ENCODE results near the gene ITPRIPL1.

ITPRIPL1 gene

DNA sequence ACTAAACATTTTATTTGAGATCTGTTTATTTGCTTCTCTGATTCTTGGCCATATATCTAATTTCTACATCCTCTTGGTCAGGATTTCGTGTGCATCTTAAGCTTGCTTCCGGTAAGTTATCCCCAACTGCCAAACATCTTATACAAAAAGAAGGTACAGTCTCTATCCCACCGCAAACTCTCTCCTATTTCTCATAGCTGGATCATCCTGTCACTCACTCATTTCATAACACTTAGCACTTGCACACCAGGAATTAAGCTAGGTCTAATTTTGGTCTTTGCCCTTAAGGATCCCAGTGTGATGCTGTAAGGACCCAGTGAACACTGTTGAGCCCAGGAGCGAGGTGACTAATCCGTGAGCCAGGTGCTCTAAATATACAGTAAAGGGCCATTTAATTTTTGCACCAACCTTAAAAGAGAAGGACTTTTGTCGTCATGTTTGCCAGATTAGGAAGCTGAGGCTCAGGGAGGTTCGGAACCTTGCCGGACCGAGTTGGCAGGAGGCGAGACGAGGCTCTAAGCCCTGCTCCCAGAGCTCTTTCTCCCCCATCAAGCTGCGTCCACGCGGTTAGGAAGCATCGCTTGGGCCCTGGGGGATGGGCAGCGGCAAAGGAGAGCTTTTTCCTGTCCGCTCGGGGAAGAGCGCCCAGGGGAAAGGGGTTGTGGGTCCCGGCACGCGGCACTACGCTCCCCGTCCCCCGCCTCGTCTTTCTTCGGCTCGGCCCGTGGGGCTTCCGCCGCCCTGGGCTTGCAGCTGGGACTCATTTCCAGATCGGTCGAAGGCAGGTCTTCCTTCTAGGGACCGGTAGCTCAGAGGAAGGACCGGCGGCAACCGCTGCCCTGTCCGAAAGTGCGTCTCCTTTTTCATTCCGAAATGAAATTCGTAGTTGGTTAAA, 4.1 kb upstream of the ITPRIPL1 start:
- peak; percentile 36 for DNase-seq

DNA sequence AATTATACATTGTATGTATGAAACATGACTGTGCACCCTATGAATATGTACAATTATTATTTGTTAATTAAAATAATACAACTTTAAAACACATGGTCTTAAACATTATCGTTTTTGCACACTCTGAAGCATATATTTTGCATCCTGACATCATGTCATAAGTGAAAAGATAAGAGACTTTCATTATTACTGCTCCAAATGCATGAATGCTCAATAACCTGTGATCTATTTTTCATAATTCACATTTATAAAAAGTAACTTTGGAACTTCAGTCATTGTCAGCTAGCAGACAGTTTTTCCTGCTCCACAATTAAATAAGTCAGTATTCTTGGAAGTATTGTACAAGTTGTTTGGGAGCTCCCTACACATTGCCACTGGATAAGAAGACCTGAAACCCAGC, 1.3 kb upstream of the ITPRIPL1 start:
- DNase-seq, result no peak

DNA sequence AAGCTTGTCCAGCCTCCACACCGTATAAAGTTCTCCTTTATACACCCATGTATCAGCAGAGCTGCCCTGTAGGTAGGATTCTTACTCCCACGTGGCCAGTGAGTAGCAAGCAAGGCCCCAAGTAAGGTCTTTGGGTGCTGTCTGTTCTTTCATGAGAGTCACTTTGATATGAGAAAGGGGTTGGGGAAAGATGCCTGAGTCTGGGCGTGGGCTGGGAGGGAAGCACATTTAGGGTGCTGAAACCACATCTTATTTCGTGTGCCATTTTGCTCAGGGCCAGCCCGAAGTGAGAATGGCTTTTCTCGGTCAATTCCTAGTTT, 436 bp upstream of the ITPRIPL1 start:
- DNase-seq, result no peak

DNA sequence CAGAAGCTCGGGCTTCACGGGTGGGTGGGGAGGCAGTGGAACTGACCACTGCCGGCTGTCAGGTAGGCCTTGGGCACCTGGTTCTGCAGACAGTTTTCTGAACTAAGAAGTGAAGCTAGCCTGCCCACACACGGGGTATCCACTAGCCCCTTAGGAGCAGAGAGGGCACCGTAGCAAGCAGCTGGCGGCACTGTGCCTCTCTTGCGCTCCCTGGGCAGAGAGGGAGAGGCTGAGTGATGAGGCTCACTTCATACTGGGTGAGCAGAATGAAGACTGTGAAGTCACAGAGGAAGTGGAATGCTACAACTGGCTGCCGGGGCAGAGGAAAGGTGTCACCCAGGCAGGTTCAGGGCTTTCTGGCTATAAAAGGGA, 753 bp downstream of the ITPRIPL1 start:
- DNase-seq, result no peak

DNA sequence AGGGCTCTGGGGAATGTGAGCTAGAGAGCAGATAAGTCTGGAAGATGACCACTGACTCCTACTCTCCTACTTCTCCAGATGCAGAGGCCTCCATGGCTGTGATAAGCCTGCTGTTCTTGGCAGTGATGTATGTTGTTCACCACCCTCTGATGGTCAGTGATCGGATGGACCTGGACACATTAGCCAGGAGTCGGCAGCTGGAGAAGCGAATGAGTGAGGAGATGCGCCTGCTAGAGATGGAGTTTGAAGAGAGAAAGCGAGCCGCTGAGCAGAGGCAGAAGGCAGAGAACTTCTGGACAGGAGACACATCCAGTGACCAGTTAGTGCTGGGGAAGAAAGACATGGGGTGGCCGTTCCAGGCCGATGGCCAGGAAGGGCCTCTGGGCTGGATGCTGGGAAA, 1.4 kb downstream of the ITPRIPL1 start:
- no peak for DNase-seq

DNA sequence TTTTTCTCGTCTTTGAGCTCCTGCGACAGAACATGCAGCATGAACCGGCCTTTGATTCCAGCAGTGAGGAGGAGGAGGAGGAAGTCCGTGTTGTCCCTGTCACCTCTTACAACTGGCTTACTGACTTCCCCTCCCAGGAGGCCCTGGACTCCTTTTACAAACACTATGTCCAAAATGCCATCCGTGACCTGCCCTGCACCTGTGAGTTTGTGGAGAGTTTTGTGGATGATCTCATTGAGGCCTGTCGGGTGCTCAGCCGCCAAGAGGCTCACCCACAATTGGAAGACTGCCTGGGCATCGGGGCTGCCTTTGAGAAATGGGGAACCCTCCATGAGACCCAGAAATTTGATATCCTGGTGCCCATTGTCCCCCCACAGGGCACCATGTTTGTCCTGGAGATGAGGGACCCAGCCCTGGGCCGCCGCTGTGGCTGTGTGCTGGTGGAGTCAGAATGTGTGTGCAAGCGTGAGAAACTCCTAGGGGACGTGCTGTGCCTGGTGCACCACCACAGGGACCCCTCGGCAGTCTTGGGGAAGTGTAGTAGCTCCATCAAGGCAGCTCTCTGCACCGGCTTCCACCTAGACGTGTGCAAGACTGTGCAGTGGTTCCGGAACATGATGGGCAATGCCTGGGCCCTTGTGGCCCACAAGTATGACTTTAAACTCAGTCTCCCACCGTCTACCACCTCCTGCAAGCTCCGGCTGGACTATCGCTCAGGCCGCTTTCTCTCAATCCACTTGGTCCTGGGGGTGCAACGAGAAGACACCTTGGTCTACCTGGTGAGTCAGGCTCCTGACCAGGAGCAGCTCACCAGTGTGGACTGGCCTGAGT, 2.1 kb downstream of the ITPRIPL1 start:
- no peak for DNase-seq

DNA sequence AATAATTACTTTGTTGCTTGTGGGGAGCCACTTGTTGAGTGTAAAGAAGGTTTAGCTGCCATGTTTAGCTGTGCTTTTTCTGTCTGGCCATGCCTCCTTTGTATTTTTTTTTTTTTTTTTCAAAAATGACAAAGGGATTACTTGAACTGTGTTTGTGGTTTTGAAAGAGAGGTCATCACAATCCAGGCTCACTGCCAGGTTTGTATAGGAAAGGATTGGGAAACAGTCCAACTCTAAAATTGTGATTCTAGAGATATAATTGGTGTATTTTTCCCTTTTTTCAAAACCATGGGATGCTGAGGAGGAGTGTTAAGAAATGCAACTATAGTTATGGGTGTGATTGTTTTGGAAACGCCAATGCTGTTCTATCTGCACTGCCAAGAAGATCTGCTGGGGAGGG, 4.3 kb downstream of the ITPRIPL1 start:
- DNase-seq, result peak; percentile 50

DNA sequence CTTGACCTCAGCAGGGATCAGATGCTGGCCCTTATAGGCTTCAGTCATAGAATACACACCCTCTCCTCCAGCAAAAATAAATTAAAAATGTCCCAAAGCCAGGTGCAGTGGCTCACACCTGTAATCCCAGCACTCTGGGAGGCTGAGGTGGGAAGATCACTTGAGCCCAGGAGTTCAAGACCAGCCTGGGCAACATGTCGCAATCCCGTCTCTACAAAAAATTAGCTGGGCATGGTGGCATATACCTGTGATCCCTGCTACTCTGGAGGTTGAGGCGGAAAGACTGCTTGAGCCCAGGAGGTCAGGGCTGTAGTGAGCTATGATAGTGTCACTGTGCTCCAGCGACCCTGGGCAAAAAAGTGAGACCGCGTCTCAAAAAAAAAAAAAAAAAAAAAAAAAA, 4.8 kb downstream of the ITPRIPL1 start:
- no peak for DNase-seq

DNA sequence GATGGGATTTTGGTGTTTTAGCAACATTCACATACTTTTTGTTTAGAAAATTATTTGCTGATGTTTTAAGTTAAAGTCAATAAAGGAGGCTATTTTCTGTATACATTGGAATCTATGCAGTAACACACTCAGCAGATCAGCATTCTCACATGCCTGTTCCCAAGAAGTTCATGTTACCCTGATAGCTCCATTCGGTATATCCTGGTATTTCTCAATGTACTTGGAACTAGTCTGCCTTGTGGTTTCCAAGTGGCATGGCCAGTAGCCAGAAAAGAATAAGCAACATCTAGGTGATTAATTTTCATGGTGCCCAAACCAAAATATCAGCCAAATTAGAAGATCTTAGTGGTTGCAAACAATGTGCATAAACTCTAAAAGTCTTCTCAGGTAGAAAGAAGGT, 5.3 kb downstream of the ITPRIPL1 start:
- DNase-seq, result peak; percentile 34

DNA sequence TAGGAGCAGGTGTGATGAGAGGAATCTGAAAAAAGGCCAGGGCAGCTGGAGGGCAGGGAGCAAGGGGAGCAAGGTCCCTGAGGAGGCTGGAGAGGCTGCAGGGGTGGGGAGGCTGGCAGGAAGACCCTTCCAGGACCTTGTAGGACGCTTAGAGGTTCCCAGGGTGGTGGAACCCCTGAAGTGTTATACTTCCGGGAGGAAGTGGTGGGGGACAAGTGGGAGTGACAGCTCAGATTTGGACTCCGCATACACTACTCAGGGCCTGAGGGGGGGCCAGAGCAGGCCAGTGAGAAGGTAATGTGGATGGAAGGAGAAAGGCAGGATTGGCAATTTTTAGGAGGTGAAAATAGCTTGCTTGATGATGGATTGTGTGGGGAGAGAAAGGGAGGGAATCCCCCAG, 8.6 kb downstream of the ITPRIPL1 start:
- DNase-seq, result no peak

DNA sequence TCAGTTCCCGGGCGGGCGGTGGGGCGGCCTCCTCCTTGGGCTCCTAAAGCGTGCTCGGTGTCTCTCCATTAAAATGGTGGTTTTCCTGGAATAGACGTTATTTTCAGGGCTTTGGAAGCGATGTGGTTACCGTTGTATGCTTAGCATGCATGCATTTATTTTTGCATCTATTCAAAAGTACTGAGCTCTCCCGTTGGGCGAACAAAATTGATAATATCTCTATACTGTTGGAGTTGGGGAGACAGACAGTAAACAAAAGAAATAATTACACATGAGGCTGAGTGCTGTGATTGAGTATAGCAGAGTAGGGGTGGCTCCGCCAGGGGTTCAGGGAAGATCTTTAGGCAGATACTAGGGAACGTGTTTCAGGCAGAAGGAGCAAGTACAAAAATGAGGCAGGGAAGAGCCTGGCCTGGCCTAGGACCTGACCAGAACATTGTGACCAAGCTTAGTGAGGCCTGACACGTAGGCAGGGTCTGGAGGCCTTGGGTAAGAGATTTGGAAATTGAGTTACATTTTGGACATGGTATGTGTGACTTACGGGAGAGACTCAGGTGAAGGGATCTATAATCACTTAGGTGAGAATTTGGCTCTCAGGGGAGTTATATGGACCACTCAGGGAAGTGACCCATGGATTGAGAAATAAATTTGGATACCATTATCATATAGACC, 11.1 kb downstream of the ITPRIPL1 start:
- DNase-seq, result no peak

DNA sequence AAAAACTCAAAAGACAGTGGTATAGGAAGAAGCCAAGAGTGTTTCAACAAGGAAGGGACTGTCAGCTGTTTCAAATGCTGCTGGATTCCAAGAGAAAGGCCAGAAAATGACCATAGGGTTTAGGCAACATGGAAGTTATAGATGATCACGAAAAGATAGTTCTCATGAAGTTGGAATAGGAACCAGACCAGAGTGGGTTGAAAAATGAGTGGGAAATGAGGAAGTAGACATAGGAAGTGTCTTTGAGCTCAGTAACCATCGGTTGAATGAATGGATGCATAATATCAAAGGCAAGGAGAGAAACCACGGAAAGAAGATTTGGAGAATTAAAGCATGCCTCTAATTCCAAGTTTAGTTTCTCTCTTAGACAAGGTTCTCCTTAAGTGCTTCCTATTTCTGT, 11.8 kb downstream of the ITPRIPL1 start:
- no peak for DNase-seq

DNA sequence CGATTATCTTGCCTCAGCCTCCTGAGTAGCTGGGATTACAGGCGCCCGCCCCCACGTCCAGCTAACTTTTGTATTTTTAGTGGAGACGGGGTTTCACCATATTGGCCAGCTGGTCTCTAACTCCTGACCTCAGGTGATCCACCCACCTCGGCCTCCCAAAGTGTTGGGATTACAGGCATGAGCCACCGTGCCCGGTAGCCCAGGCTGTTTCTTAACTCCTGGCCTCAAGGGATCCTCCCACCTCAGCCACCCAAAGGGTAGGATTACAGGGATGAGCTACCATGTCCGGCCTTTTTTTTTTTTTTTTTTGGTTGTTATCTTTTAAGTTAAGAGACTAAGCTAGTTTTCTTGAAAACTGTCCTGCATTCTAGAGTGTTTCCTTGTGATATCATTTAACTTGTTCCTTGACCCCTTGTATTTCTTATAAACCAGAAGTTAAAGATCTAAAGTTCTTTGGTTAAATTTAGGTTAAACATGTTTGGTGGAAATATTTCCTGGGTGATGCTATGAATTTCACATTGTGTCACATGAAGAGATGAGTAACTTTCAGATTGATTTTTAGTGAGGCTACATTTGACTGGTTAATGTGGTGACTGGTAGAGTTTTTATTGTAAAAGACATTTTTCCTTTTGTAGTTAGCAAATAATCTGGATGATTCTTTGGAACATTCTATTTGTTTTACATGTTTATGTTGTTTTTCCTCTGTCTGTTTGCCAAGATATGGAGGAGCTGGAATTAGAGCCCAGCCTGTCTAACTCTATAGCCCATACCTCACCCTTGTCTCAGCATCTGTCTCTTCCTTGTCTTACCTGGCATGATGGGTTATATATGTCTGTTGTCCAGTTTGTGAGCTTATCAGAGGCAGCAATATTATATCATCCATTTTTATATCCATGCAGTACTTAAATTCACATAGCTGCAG, 15.6 kb downstream of the ITPRIPL1 start:
- DNase-seq, result no peak

DNA sequence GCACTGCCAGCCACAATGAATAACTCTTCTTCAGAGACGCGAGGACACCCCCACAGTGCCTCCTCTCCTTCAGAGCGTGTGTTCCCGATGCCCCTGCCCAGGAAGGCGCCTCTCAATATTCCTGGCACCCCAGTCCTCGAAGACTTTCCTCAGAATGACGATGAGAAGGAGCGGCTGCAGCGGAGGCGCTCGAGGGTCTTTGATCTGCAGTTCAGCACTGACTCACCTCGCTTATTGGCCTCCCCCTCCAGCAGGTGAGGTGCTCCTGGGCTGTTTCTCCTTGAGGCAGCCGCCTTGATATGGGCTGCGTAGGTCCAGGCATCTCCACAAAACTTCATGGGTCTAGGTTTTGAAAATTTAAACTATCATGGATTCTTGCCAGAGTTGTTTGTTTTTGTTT, 16.5 kb downstream of the ITPRIPL1 start:
- DNase-seq, result no peak

DNA sequence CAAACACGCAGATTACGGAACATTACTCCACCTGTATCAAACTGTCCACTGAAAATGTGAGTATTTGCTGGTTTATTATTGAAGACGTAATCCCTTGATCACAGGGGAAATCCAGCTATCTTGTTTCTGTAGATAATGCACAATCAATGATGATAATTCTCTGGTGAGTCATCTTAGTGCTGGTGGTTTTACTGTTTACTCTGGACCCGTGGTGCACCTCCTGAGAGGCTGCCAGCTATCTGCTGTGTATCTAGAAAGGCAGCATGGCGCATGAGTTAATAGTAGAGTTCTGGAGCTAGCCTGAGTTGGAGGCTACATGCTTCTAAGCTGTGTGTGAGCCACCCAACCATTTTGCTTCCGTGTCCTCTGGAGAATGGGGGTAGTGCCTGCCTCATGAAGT, 17.0 kb downstream of the ITPRIPL1 start:
- peak; percentile 57 for DNase-seq

DNA sequence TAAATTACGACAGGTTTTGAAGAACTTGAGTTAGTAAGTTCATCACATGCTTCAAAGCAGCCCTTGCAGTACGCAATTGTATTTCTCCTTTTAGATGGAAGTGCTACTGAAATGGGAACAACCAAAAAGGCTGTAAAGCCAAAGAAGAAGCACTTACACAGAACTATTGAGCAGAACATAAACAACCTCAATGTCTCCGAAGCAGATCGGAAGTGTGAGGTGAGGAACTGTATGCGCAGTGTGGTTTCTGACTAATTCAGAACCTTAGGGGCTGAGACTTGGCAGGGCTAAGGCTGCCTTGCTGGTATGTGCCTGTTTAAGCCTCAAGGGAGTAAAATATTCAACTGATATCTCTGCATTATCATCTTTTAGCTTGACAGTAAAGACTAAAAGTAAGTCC, 18.9 kb downstream of the ITPRIPL1 start:
- DNase-seq, result no peak

DNA sequence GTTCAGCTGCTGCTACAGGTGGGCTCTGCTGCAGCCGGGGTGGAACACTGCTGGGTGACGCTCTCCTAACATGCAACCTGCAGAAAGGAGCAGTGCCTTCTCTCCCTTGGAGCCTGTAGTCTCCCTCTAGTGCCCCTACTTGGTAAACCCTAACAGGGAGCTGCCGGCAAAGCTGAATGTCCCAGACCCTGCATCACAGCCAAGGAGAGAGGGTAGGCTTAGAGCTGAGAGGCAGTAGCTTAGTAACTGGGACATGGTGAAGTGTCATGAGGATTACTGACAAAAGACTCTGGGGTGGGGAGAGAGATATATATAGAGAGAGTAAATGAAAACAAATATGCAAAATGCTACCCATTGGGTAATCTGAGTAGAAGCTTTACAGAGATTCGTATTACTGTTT, 20.3 kb downstream of the ITPRIPL1 start:
- no peak for DNase-seq

DNA sequence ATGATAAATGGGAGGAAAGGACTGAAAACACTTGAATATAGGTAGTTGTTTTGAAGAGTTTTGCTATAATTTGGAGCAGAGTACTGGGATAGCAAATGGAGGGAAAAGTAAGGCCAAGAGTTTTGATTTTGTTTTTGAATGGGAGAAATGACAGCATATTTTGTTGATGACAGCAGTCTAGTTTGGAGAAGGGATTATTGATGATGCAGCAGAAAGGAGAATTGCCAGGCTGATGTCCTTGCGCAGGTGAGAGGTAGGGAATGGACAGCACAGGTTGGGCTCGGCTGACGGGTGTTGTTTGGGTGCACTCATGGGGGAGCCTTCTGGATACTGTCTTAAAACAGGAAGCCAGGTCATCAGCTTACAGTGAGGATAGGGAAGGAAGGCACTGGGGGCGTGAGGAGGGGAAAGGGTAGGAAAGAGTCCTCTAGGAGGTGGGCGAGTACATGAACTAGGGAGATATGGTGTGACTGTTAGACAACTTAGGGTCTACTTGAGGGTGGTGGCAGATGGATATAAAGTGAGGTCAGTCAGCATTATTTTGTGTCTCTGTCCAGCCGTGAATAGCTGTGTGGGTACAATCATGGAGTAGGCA, 20.8 kb downstream of the ITPRIPL1 start:
- DNase-seq, result no peak

DNA sequence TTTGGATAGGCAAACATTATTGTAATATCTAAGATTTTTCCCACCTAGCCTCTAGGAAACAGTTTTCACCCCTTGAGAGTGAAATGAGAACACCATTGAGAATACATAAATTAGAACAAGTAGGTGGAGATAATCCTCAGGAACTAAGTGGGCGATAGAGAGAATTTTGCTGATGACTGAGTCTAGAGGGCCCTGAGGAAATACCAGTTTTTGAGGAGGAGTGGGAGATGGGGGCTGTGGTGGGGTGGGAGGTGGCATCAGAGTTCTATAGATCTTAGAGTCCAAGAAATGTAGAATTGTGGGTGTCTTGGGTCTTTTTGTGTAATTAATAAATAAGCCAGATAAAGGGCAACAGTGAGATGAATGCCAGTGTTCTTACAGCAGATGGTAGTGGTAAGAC, 22.3 kb downstream of the ITPRIPL1 start:
- no peak for DNase-seq

DNA sequence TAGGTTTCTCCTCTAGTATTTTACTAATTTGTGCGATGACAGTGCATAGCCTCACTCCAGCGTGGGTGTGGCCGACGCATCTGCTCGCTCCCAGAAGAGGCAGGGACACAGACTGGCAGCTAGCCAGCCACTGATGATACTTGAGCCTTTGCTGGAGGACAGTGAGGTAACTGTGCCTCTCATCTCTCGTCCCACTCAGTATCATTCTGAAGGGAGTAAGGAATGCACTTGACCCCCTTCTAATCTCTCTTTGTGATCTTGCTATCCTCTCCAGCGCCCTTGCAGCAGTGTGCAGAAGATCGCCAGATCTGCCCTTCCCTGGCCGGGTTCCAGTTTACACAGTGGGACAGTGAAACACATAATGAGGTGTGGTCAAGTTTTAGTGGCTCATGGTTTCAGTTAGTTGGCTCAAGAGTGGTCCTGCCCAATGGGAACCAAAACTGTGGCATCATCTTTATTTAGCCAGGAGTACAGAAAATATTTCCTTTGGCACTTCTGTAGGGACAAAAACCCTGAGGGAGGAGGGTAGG, 28.0 kb downstream of the ITPRIPL1 start:
- peak; percentile 64 for DNase-seq

DNA sequence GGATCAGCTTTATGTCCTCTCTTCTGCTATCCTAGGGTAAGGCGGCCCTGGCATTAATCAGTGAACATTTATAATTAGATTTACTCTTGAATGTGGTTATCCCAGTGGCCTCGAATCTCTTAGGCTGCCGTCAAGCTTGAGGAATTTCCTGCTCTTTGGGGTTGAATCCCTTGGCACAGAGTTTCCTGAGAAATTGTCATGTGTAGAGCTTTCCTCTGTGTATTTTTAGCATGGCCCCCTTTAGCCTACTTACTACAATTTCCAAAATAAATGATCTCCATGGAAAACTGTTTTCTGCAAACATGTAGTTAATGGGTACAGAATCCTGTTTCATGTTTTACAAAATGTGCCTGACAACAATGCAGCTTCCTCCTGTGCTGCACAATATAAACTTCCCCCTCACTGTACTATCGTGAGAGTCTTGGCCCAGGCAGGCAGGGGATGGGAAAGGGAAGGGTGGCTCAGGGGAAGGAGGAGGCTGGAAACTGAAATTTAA, 28.5 kb downstream of the ITPRIPL1 start:
- DNase-seq, result peak; percentile 73

DNA sequence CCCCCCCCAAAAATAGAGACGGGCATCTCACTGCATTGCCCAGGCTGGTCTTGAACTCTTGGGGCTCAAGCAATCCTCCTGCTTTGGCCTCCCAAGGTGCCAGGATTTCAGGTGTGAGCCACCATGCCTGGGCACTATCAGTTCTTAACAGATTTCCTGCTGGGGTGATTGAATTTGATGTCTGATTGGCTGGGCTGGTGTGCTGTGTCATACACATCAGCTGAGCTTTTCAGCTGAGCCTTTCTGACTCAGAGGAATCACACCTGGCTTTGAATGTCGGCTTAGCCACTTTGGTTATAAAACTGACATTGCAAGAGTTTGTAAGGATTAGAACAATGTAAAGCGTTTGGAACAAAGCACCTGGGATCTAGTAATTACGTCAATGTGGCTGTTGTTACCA, 29.4 kb downstream of the ITPRIPL1 start:
- DNase-seq, result no peak

Data from fibroblast of skin of back (primary cell).